Measurements from ENCODE around the gene SGCA. TPM values are rescaled to one million over a fixed set of nuclear protein-coding genes. Genes with fewer than 3 reads are reported as not detected.

The SGCA gene
- total RNA-seq, 6 experiments from 2014 or later, result 0.28 to 0.91 (median 0.76) TPM

GRCh38 chr17:50149417-50150353 is 16.1 kb upstream of the SGCA start:
- DNase-seq, result no peak
- Mint-ChIP-seq H3K27ac (peak overlapping the region; percentile 87), H3K9me3 (no peaks in the 10 kb centered on the region), H3K36me3 (ENCODE audit: low read depth) (0 out of 2 replicates have a peak, but pooled peaks cover under 1% of the 10 kb centered on the region), H3K27me3 (ENCODE audit: insufficient read depth) (peaks cover 2% of the 10 kb centered on the region), H3K4me1 (ENCODE audit: low read depth) (peaks cover 50% of the 10 kb centered on the region), H3K4me3 (peak overlapping the region; percentile 94)
- 0 out of 2 replicates have a peak, but pooled peaks have one; percentile 15 for TF ChIP-seq CTCF (IDR thresholded peaks at IDR 0.05)

- H3K36me3 Mint-ChIP-seq (ENCODE audit: low read depth), result no peaks in the 10 kb centered on the region
- H3K9me3 Mint-ChIP-seq, result no peaks in the 10 kb centered on the region
- H3K4me3 Mint-ChIP-seq, result peak within 1 kb of the TSS; percentile 94
- peak within 1 kb of the TSS; percentile 97 for H3K27ac Mint-ChIP-seq
- TF ChIP-seq CTCF (IDR thresholded peaks at IDR 0.05), result no peak
- no peak for DNase-seq
- peaks cover 50% of the 10 kb centered on the region for H3K4me1 Mint-ChIP-seq (ENCODE audit: low read depth)
- H3K27me3 Mint-ChIP-seq (ENCODE audit: insufficient read depth), result peaks cover 2% of the 10 kb centered on the region
Observed at GRCh38 chr17:50150354-50151040, 15.3 kb upstream of the SGCA start, which contains the start of gene PPP1R9B. PPP1R9B (minus strand) TSS chr17:50150677; CDS start chr17:50150513, 164 bp downstream.

GRCh38 chr17:50151041-50151936 is 14.5 kb upstream of the SGCA start:
- Mint-ChIP-seq H3K36me3 (ENCODE audit: low read depth) (no peaks in the 10 kb centered on the region), H3K27ac (peak overlapping the region; percentile 97), H3K4me1 (ENCODE audit: low read depth) (peaks cover 47% of the 10 kb centered on the region), H3K27me3 (ENCODE audit: insufficient read depth) (peaks cover 2% of the 10 kb centered on the region), H3K9me3 (no peaks in the 10 kb centered on the region), H3K4me3 (peak overlapping the region; percentile 92)
- peak; percentile 85 for DNase-seq
- peak; percentile 78 for TF ChIP-seq CTCF (IDR thresholded peaks at IDR 0.05)

GRCh38 chr17:50151937-50152547 is 13.8 kb upstream of the SGCA start:
- Mint-ChIP-seq H3K36me3 (ENCODE audit: low read depth) (no peaks in the 10 kb centered on the region), H3K27ac (peak overlapping the region; percentile 97), H3K4me3 (peak overlapping the region; percentile 92), H3K4me1 (ENCODE audit: low read depth) (peaks cover 39% of the 10 kb centered on the region), H3K9me3 (no peaks in the 10 kb centered on the region), H3K27me3 (ENCODE audit: insufficient read depth) (peaks cover 2% of the 10 kb centered on the region)
- DNase-seq, result peak; percentile 81
- TF ChIP-seq CTCF (IDR thresholded peaks at IDR 0.05), result no peak

Measured in HFFc6 (cell line).